Raji (cell line): Measurements from ENCODE around the gene LRP1B.

Source experiments
- POLR2A ChIP-seq: IDR thresholded peaks from 2 replicates; pipeline ENCODE4 v1.6.1; 2011; ENCODE audit warnings: low read depth, low read length, control low read depth; ENCODE audit not compliant: insufficient read depth

LRP1B gene

GRCh38 chr2:141226560-141226959 is 904.3 kb downstream of the LRP1B start:
- no peak for TF ChIP-seq POLR2A

GRCh38 chr2:141207036-141207385 is 923.8 kb downstream of the LRP1B start:
- no peak for TF ChIP-seq POLR2A

- TF ChIP-seq POLR2A, result no peak
Measured at GRCh38 chr2:141201016-141201565, 929.7 kb downstream of the LRP1B start.

- no peak for TF ChIP-seq POLR2A
Measured at GRCh38 chr2:141200191-141200590, 930.6 kb downstream of the LRP1B start.

DNA sequence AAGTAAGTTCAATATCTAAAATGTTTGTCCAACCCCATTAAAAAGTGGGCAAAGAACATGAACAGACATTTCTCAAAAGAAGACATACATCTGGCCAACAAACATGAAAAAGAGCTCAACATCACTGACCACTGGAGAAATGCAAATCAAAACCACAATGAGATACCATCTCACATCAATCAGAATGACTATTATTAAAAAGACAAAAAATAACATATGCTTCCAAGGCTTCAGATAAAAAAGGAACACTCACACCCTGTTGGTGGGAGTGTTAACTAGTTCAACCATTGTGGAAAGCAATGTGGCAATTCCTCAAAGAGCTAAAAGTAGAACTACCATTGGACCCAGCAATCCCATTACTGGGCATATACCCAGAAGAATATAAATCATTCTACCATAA is 931.1 kb downstream of the LRP1B start:
- no peak for TF ChIP-seq POLR2A

GRCh38 chr2:141195087-141195486 is 935.7 kb downstream of the LRP1B start:
- TF ChIP-seq POLR2A, result no peak

DNA sequence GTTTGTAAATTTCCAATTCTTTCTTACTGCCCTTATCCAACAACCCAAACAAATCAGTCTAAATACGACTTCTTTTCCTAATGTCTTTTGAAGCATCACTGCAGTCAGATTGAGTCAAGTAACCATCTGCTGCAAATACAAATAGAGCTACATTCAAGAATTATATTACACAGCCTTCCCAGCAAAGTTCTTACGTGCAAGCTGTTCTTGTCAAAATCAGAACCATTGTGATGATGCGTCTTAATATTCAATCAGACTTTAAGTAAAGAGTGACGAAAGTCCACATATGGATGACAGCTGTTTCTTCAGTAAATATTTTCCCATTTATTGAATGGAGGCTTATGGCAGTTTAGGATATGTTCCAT is 943.8 kb downstream of the LRP1B start:
- no peak for TF ChIP-seq POLR2A

DNA sequence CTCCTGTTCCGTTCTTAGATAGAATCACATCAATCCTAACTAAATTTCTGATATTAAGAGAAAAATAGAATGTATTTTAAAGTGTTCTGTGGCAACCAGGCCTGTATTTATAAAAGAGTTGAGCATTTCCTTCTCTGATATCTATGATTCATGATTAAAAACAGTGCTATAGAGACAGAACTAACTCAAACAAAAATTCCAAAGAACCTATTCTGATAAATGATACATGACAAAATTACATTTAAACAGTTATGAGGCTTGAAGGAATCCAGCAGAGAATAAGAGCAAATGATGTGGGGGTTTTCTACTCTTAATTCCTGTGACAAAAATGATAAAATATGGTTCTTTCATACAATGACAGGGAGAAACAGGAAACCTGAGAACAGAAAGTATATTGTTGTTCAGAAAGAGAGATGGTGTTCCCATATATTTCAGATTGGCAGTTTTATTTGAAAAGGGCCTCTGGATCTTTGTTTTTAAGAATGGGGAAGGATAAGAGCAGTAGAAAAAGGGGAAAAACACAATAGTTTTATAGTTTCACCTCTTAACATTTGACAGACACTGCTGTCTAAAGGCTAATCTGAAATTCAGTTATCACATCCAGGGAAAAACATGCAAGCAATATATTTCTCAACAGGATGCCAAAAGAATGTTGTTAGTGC is 944.3 kb downstream of the LRP1B start:
- TF ChIP-seq POLR2A, result no peak

DNA sequence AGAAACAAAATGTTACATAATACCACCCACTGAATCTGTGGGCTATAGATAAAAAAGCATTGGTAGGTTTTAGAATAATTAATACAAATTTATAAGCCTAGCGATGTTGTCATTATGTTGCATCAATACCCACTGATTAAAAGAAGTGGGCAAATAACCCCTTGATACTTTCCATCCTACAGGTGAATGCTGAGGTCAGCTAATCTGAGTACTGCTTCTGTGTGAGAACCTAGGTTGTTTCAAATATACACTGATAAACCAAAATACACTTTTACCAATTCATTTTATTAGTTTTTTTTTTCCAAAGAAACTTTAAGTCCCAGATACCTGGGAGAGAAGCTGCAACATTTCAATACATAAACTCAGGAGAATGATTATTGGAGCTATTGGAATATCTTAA is 948.6 kb downstream of the LRP1B start:
- TF ChIP-seq POLR2A, result no peak

DNA sequence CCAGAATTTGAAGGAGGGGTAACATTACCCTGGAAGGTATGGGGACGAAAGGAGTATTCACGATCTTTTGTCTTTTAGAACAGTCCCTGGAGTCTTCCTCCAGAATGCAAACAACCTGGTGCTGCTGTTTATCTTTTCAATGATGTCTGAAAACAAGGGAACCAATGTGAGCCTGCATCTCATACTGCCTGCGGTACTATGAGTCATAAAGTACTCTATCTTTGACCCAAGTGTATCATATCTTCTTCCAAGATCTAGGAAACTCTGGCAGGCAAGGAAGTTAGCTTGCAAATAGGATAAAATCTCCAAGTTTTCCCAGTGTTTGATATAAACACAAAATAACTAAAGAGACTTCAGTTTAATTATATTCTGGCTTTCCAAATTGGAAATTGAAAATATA is 968.5 kb downstream of the LRP1B start:
- no peak for TF ChIP-seq POLR2A

- no peak for TF ChIP-seq POLR2A
Measured at GRCh38 chr2:141151611-141152286, 979.1 kb downstream of the LRP1B start.

- TF ChIP-seq POLR2A, result no peak
Measured at GRCh38 chr2:141142025-141142424, 988.8 kb downstream of the LRP1B start.

DNA sequence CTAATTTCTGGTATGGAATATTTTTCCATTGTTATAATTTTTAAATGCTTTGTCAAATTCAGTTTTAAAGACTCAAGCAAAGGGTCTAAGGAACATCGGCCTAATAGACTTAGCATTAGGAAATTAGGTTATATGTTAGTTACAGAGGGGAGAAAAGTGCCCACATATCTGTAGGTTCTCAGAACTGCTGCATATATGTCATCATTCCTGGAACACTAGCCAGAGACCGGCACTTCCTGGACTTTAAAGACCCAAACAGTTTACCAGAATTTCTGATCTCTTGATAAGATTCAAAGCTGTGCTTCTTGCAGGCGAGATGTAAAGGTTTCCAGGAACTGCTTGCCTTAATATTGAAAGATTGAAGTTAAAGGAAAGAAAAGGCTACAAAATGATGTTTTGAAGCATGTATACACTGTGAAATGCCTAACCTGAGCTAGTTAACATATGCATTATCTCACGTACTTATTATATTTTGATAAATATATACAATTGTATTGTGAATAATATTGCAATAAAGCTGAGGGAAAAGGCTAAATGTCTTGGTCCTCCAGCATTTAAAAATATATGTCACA is 993.6 kb downstream of the LRP1B start:
- no peak for TF ChIP-seq POLR2A

DNA sequence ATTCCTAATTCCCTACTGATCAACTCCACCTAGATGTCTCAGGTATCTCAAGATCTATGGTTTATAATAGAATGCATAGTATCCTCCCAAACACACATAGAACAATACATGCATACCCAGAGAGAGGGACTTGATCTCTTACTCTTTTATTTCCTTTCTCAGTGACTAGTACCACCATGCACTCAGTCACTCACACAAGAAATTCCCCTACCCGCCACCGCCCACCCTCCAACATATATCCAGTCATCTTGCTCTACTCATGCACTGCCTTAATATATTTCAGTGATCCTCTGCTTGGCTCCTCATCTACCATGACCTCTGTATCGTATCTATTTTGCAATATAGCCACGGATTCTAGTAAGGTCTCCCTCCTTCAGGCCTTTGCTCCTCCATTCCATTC is 996.9 kb downstream of the LRP1B start:
- TF ChIP-seq POLR2A, result no peak

- no peak for TF ChIP-seq POLR2A
Measured at GRCh38 chr2:141125432-141125831, 1005.4 kb downstream of the LRP1B start.

- no peak for TF ChIP-seq POLR2A
Measured at GRCh38 chr2:141118836-141119235, 1012.0 kb downstream of the LRP1B start.
